Measurements from ENCODE around the gene FOXD1.
"Not testable (repeated sequence)": the region's sequence is repeated elsewhere in the genome, so short reads cannot be mapped to it uniquely, and the experiment has no call there.

The FOXD1 gene

GRCh38 chr5:73419465-73420390 lies 28.8 kb downstream of the FOXD1 start:
- peak in 2 of 10 donors; percentile 54 to 60 for DNase-seq
- intact Hi-C loops (cut with DNase I), result no loop called here

- no peak for DNase-seq
- intact Hi-C loops (cut with DNase I), result no loop called here
These were observed 29.5 kb downstream of the FOXD1 start for GRCh38 chr5:73419117-73419464.

- intact Hi-C loops (cut with DNase I), result no loop called here
- peak in 1 of 10 donors; percentile 16 for DNase-seq
These were observed 30.3 kb downstream of the FOXD1 start for GRCh38 chr5:73418244-73418691.

GRCh38 chr5:73417303-73418034 lies 31.1 kb downstream of the FOXD1 start:
- intact Hi-C loops (cut with DNase I), result no loop called here
- no peak for DNase-seq

- DNase-seq, result no peak
- intact Hi-C loops (cut with DNase I), result no loop called here
These were observed 33.0 kb downstream of the FOXD1 start for GRCh38 chr5:73415617-73416016.

- DNase-seq, result no peak
- intact Hi-C loops (cut with DNase I), result no loop called here
These were observed 33.4 kb downstream of the FOXD1 start for GRCh38 chr5:73415171-73415570.

- no peak for DNase-seq
- intact Hi-C loops (cut with DNase I), result no loop called here
These were observed 36.0 kb downstream of the FOXD1 start for GRCh38 chr5:73412597-73412988.

GRCh38 chr5:73411936-73412596 lies 36.5 kb downstream of the FOXD1 start:
- DNase-seq, result no peak
- intact Hi-C loops (cut with DNase I), result no loop called here

DNA sequence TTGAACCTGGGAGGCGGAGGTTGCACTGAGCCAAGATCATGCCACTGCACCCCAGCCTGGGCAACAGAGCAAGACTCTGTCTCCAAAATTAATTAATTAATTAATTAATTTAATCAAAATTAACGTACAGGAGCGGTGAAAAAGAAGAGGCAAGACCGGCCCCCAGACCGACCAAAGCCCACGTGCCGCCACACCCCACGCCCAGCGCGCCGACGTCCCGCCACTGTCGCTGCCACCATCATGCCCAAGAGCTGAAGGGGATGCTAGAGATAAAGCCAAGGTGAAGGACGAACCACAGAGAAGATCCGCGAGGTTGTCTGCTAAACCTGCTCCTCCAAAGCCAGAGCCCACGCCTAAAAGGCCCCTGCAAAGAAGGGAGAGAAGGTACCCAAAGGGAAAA lies 38.6 kb downstream of the FOXD1 start:
- intact Hi-C loops (cut with DNase I); DNase-seq: not testable (repeated sequence)

GRCh38 chr5:73405691-73406090 lies 42.9 kb downstream of the FOXD1 start:
- no peak for DNase-seq
- intact Hi-C loops (cut with DNase I), result no loop called here

DNA sequence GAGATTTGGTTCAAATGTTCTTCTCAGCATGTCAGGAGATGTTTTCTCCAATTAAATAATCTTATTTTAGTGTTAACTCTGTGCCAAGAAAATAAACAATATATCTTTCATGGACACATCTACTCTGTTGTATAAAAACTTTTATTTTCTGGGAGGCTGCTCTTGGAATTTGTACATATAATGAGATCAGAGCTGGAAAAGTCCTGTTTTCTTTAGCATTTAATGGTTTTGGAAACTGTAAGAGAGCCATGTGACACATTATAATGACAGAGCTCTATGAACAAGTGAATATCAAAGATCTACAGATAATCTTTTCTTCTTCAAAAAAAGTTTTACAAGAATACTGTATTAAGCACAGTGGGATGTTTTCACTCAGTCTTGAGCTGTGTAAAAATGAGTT lies 48.8 kb downstream of the FOXD1 start:
- no peak for DNase-seq
- intact Hi-C loops (cut with DNase I), result no loop called here
